ENCODE measurements around the gene ALAD. TPM values are rescaled to one million over a fixed set of nuclear protein-coding genes. Genes with fewer than 3 reads are reported as not detected.

ALAD gene
- total and polyA plus RNA-seq, 2 of the 13 experiments (the other 11 are each of a cell fraction or from before 2014, with no cell fraction given): 21.8 to 30.1 TPM

- TF ChIP-seq ZNF788 (CRISPR knock-in tag; IDR thresholded peaks at IDR 0.05; ENCODE audit: borderline replicate concordance) (peak; percentile 99), TOE1 (CRISPR knock-in tag; IDR thresholded peaks at IDR 0.05) (0 out of 2 replicates have a peak, but pooled peaks have one; percentile 44), KDM1A (CRISPR knock-in tag; IDR thresholded peaks at IDR 0.05) (peak; percentile 62), MXD3 (CRISPR knock-in tag; IDR thresholded peaks at IDR 0.05) (peak; percentile 88), MZF1 (CRISPR knock-in tag; IDR thresholded peaks at IDR 0.05; ENCODE audit: borderline replicate concordance) (0 out of 2 replicates have a peak, but pooled peaks have one; percentile 48), GFI1 (CRISPR knock-in tag; IDR thresholded peaks at IDR 0.05; ENCODE audit: borderline replicate concordance) (peak; percentile 81), DBP (CRISPR knock-in tag; IDR thresholded peaks at IDR 0.05; ENCODE audit: not compliant biosample characterization) (no peak), LBX2 (CRISPR knock-in tag; IDR thresholded peaks at IDR 0.05; ENCODE audit: borderline replicate concordance) (peak; percentile 83; the same call in 1 of the 2 replicates), MLXIP (CRISPR knock-in tag; IDR thresholded peaks at IDR 0.05; ENCODE audit: borderline replicate concordance) (0 out of 2 replicates have a peak, but pooled peaks have one; percentile 38), JDP2 (CRISPR knock-in tag; IDR thresholded peaks at IDR 0.05; ENCODE audit: borderline replicate concordance) (no peak), SMARCE1 (IDR thresholded peaks at IDR 0.05; ENCODE audit: borderline replicate concordance) (no peak), MTERF4 (CRISPR knock-in tag; IDR thresholded peaks at IDR 0.05) (peak; percentile 61; the same call in 1 of the 2 replicates), TBP (CRISPR knock-in tag; IDR thresholded peaks at IDR 0.05) (0 out of 2 replicates have a peak, but pooled peaks have one; percentile 69), ZNF629 (CRISPR knock-in tag; conservative IDR thresholded peaks at IDR 0.05) (no peak; the same call in none of the 2 replicates), TAF1 (CRISPR knock-in tag; IDR thresholded peaks at IDR 0.05) (peak; percentile 71; the same call in 1 of the 2 replicates), HBP1 (CRISPR knock-in tag; IDR thresholded peaks at IDR 0.05; ENCODE audit: low read depth) (peak; percentile 93), TMF1 (CRISPR knock-in tag; IDR thresholded peaks at IDR 0.05; ENCODE audit: low read depth) (no peak; the same call in 1 of the 2 replicates), KDM4B (CRISPR knock-in tag; IDR thresholded peaks at IDR 0.05) (peak; percentile 76; the same call in 1 of the 2 replicates), ZNF275 (CRISPR knock-in tag; IDR thresholded peaks at IDR 0.05; ENCODE audit: borderline replicate concordance) (peak; percentile 23; the same call in 1 of the 2 replicates), ZNF816 (CRISPR knock-in tag; IDR thresholded peaks at IDR 0.05; ENCODE audit: borderline replicate concordance) (peak; percentile 85)
Observed at GRCh38 chr9:113340011-113340699, 60.9 kb downstream of the ALAD start, which contains the start of gene WDR31 (continued).

All from HepG2 (cell line).